Neural cell (in vitro differentiated cells): ENCODE results near the gene FOXD2.

Source experiments
- EP300 ChIP-seq: fragments of 450-650 bp; conservative IDR thresholded peaks from 2 replicates; pipeline ENCODE4 v1.6.1; 2014; ENCODE audit warnings: antibody characterized with exemption, mild to moderate bottlenecking, moderate library complexity; ENCODE audit not compliant: poor library complexity, severe bottlenecking
- EZH2 ChIP-seq: fragments of 200-600, 300-800 bp; shearing (Covaris generic), sonication (generic); IDR thresholded peaks from 2 replicates; pipeline ENCODE4 v1.6.1; 2014; ENCODE audit warnings: antibody characterized with exemption, low read length, borderline replicate concordance, mild to moderate bottlenecking; ENCODE audit not compliant: insufficient read depth, poor library complexity, severe bottlenecking
- TAF1 ChIP-seq: IDR thresholded peaks from 2 replicates; pipeline ENCODE4 v1.6.1; 2012; ENCODE audit warnings: low read depth
- TF ChIP-seq, protein P1 (sequence below): fragments of 450-650 bp; IDR thresholded peaks from 2 replicates; pipeline ENCODE4 v1.5.1; 2014; ENCODE audit warnings: antibody characterized with exemption, mild to moderate bottlenecking, moderate library complexity; ENCODE audit not compliant: poor library complexity, severe bottlenecking

DNA sequence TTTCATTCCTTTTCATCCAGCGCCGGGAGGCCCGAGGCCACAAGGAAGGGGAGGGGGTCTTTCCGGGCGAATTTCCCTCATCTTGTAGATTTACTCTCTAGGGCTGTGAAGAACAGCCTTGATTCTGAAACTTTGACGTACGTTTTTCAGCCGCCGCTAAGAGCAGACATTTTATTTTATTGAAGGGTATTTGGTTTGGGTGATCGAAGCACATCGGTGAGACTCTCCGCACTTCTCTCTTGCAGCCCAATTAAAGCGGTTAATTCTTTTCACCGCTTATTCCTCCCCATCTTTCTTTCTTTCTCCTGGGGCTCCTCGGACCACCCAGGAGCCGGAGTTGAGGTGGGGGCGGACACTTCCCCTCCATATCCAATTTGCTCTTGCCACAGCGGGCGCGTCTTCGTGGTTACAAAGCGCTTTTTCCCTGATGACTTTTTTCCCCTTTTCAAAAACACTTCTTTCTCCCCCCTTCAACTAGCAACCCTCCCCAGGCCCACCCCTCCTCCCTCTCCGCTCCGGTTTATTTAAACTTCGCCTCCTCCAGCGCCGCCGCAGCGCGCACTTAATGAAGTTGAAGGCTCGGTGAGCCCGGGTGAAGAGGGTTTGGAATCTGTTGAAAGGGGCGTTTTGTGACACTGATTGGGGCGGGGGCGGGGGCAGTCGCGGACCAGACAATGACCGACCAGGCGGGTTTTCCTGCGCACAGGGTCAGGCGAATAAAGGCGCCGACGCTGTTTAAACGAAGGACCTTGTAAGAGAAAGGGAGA, 5.9 kb downstream of the FOXD2 start:
- TF ChIP-seq, protein P1, sequence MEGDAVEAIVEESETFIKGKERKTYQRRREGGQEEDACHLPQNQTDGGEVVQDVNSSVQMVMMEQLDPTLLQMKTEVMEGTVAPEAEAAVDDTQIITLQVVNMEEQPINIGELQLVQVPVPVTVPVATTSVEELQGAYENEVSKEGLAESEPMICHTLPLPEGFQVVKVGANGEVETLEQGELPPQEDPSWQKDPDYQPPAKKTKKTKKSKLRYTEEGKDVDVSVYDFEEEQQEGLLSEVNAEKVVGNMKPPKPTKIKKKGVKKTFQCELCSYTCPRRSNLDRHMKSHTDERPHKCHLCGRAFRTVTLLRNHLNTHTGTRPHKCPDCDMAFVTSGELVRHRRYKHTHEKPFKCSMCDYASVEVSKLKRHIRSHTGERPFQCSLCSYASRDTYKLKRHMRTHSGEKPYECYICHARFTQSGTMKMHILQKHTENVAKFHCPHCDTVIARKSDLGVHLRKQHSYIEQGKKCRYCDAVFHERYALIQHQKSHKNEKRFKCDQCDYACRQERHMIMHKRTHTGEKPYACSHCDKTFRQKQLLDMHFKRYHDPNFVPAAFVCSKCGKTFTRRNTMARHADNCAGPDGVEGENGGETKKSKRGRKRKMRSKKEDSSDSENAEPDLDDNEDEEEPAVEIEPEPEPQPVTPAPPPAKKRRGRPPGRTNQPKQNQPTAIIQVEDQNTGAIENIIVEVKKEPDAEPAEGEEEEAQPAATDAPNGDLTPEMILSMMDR, result no peak
- TF ChIP-seq TAF1 (no peak), EZH2 (peak; percentile 97), EP300 (no peak)
